GM18907 (cell line): ENCODE data around the gene ABCB7.
"Not testable (repeated sequence)": the region's sequence is repeated elsewhere in the genome, so short reads cannot be mapped to it uniquely, and the experiment has no call there.

ENCODE experiments used
- ATAC-seq: cut with Tn5 transposase; IDR thresholded peaks from one replicate; pipeline ENCODE4 v1.9.1; 2021; ENCODE audit warnings: mild to moderate bottlenecking, moderate library complexity; ENCODE audit not compliant: unreplicated experiment

Gene ABCB7

GRCh38 chrX:75155827-75156525 is at the start of gene ABCB7:
TSS of gene ABCB7 (minus strand) at chrX:75156283. CDS start at chrX:75156272, 11 bp downstream.
- ATAC-seq, result peak; percentile 93

GRCh38 chrX:75188415-75189206 is 32.5 kb upstream of the ABCB7 start:
- not testable (repeated sequence) for ATAC-seq

DNA sequence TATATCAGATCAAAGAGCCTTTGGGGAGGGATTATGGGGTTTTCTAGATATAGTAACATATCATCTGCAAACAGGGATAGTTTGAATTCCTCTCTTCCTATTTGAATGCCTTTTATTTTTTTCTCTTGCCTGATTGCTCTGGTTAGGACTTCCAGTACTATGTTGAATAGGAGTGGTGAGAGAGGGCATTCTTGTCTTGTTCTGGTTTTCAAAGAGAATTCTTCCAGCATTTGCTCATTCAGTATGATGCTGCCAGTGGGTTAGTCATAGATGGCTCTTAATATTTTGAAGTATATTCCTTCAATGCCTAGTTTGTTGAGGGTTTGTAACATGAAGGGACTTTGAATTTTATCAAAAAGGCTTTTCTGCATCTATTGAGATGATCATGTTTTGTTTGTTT is 25.6 kb upstream of the ABCB7 start:
- ATAC-seq, result no peak

GRCh38 chrX:75179536-75180293 is 23.6 kb upstream of the ABCB7 start:
- not testable (repeated sequence) for ATAC-seq

GRCh38 chrX:75172257-75172890 is 16.3 kb upstream of the ABCB7 start:
- not testable (repeated sequence) for ATAC-seq

DNA sequence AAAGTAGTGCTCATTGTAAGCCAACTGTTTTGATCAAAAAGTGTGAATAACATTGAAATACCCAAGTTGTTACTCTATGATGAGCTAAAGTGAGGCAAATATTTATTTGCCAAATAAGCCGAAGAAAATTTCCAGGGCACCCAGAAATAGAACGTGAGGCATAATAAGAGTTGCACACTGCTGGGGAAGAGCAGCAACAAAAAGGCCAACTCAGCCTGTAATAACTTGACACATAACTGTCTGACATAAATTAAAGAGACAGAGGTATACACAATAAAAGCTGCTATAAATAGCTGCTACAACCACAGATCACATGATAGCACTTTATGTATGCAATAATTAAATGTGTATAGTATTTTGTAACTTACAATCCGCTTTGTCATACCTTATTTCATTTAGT is 2.0 kb upstream of the ABCB7 start:
- ATAC-seq, result no peak

- ATAC-seq, result no peak
Measured at GRCh38 chrX:75156531-75156945, 455 bp upstream of the ABCB7 start.

DNA sequence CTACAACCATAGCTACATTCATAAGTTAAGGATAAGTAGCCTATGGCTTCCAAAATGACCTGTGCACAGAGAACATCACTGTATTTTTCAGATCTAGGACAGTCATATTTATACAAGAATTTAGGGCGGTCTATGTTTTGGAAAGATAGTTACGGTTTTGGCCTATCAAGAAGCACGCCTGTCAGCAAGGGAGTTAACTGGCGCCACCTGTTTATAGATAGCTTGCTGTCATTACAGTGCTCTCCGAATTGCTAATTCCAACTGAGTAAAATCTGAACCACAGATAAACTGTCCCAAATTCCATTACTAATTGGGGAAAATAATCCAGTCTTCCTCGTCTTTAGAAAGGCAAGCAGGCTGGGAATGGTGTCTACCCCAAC is 646 bp downstream of the ABCB7 start:
- ATAC-seq, result peak; percentile 38

- ATAC-seq, result no peak
Measured at GRCh38 chrX:75154871-75155270, 1.2 kb downstream of the ABCB7 start.

DNA sequence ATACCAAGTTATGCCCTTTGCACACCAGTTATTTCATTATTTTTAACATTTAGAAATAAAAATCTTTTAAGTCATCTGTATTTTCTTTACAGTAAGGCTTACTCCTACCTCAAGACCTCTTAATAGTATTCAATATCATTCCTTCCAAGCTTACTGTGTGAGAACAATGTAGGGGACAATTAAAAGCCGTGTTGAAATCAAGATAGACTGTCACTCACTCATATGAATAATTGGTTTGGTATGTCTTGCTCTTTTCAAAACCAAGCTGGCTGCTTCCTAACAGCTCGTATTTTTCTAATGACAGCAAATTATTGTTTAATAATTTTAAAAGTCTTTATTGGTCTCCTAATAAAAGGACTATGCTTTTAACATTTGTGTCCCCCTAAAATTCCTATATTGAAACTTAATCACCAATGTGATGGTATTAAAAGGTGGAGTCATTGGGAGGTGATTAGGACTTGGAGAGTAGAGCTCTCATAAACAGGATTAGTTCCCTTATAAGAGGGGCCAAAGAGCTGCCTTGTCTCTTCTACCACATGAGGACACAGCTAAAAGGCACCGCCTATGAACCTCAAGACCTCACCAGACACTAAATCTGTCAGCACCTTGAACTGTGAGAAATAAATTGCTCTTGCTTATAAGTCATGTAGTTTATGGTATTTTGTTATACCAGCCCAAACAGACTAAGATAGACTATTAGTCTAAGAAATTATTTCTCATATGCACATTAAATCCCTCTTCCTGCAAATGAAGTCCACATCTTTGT is 4.1 kb downstream of the ABCB7 start:
- ATAC-seq, result no peak

GRCh38 chrX:75149654-75150053 is 6.4 kb downstream of the ABCB7 start:
- ATAC-seq, result no peak

DNA sequence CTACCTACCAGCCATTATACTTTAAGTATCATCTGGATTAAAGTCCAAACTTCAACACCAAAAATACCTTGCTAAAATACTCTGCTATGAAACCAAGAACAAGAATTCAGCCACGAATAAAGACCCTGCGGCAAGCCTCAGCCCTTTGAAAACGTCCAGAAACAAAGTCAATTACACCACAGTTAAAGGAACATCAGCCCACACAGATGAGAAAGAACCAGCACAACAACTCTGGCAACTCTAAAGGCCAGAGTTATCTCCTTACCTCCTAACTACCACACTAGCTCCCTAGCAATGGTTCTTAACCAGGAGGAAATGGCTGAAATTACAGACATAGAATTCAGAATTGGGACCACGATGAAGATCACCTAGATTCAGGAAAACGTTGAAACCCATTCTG is 23.4 kb downstream of the ABCB7 start:
- no peak for ATAC-seq

- ATAC-seq, result no peak
Measured at GRCh38 chrX:75131973-75132627, 24.0 kb downstream of the ABCB7 start.

GRCh38 chrX:75129069-75129468 is 27.0 kb downstream of the ABCB7 start:
- not testable (repeated sequence) for ATAC-seq

DNA sequence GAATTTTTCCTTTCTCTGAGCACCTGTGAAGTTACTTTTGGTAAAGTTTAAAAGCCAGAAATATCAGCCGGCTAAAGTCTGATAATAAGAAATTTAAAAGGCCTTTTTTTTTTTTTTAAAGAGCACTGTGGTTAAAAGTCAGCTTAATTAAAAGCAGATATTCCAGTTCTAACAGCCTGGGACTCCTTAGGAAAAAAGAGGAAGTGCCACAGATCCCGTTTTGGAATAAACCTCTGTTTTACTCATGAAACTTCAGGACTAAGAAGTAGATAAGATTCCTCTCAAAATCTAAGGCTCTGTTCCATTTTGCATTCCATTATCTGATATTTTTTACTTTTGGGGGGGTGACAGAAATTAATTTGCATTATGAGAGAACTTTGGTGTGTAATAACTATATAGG is 37.8 kb downstream of the ABCB7 start:
- no peak for ATAC-seq

DNA sequence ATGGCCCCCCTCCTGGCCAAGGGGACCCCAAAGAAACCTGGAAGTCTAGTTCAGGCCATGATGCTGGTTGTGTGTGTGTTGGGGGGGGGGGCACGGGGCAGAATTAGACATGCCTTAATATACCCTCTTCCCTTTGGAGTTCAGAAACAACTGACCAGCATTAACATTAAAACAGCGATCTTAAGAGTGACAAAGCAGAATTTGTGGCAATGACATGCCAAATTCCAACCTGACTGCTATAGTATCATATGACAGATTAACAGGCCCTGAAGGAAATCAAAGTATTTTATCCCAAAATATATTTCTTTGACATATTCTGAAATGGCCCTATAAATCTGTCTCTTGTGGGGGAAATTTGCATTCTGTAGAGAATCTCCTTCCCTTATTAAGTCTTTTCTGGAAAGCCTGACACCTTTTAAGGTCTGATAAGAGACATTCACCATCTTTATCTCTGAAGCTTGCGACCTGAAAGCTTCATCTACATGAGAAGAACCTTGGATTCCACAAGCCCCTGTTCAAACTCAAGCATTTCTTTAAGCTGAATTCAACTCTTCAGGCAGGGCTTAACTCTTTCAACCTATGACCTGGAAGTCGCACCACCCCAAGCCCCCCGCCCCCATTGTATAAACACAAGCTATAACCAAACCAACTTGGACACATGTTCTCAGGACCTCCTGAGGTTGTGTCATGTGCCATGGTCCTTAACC is 40.2 kb downstream of the ABCB7 start:
- no peak for ATAC-seq

DNA sequence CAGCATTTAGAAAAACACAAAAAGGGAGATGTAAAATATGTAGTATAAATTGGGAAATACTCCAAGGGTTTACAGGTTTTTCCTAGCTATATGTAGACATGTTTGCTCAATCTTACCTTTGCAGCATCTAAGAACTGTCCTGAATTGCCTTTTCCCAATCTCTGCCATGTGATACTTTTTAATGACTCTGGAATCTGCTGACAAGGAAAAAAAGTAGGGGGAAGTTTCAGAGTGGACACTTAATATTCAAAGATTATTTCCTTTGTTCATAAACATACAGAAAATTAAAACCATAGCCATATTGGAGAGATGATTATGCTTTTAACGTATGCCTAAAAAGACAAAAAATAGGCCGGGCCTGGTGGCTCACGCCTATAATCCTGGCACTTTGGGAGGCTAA is 41.4 kb downstream of the ABCB7 start:
- no peak for ATAC-seq

DNA sequence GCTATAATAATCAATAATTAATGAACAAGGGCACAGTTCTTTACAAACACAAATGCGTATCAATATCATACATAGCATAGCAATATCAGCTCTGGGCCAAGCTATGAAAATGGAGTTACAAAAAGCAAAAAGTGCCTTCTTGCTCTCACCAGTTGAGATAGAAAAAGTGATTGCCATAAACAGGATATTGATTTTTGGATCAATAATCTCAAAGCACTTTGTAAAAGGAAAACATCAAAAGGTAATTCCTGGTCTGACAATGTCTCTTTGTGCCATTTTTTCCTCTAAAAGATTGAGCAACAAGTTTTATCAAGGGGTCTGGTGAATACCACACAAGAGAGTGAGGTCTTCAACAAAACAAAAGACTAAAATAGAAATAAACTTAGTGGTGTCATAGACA is 42.4 kb downstream of the ABCB7 start:
- ATAC-seq, result no peak

- ATAC-seq, result no peak
Measured at GRCh38 chrX:75107863-75108509, 48.1 kb downstream of the ABCB7 start.
